ENCODE results near the gene JCHAIN. TPM values are rescaled to one million over a fixed set of nuclear protein-coding genes. Genes with fewer than 3 reads are reported as not detected.

Gene JCHAIN
- total and polyA plus RNA-seq, 2 of the 13 experiments (the other 11 are each of a cell fraction or from before 2014, with no cell fraction given), result not detected

DNA sequence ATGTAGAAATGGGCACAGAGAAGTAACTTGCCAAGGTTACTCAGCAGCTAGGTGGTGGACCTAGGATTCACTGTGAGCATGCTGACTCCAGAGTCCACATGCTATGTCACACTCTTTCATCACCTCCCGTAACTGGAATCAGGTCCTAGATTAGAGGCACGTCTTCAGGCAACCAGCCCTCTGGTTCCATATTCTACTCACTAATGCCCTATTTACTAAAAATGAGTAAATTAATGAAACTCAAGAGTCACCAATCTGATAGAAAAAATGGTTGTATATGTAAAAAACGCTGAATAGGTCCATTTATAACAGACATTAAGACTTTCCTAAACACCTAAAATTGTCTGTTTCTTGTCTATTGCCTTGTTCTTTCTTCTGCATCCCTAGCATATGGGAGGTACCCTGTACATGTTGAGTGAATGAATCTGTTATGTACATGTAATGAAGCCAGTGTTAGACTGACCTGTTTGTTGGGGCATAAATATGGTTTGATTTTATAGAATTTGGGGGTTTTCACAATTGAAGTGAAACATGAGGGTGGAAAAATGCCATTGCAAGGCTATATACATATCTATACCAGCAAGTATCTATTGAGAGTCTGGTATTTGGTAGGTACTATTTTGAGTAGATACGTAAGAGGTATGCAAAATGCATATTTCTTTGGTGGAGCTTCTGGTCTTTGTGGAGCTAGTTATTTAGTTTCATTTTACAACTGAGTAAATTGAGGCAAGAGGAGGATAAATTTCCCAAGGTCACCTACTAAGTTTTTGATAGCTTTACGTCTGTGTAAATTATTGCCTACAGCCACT lies 48.0 kb upstream of the JCHAIN start (continued):
- TF ChIP-seq MXD4 (CRISPR knock-in tag; IDR thresholded peaks at IDR 0.05) (peak; percentile 60; the same call in 1 of the 2 replicates), SNRNP70 (IDR thresholded peaks at IDR 0.05; ENCODE audit: low read depth, low read length) (no peak), TCF12 (IDR thresholded peaks at IDR 0.05) (no peak), TCF12 (CRISPR knock-in tag; IDR thresholded peaks at IDR 0.05) (no peak), NKX3-1 (CRISPR knock-in tag; IDR thresholded peaks at IDR 0.05) (no peak), ZNF891 (CRISPR knock-in tag; IDR thresholded peaks at IDR 0.05) (no peak), ISX (CRISPR knock-in tag; conservative IDR thresholded peaks at IDR 0.05) (no peak), NR1H2 (CRISPR knock-in tag; IDR thresholded peaks at IDR 0.05; ENCODE audit: borderline replicate concordance, low read depth) (no peak), ZNF256 (CRISPR knock-in tag; conservative IDR thresholded peaks at IDR 0.05) (no peak), CCDC6 (CRISPR knock-in tag; IDR thresholded peaks at IDR 0.05) (no peak), FOSL1 (CRISPR knock-in tag; IDR thresholded peaks at IDR 0.05; ENCODE audit: borderline replicate concordance) (no peak), ZNF558 (CRISPR knock-in tag; IDR thresholded peaks at IDR 0.05; ENCODE audit: borderline replicate concordance) (no peak), TBX3 (IDR thresholded peaks at IDR 0.05; ENCODE audit: borderline replicate concordance) (no peak), RNF2 (conservative IDR thresholded peaks at IDR 0.05; ENCODE audit: low read depth) (no peak), ZNF747 (CRISPR knock-in tag; IDR thresholded peaks at IDR 0.05; ENCODE audit: borderline replicate concordance) (no peak), ELF3 (CRISPR knock-in tag; IDR thresholded peaks at IDR 0.05) (no peak), ZNF101 (CRISPR knock-in tag; IDR thresholded peaks at IDR 0.05; ENCODE audit: borderline replicate concordance, low read depth) (no peak), ZMAT5 (CRISPR knock-in tag; IDR thresholded peaks at IDR 0.05; ENCODE audit: borderline replicate concordance, low read depth) (no peak), ZNF501 (CRISPR knock-in tag; IDR thresholded peaks at IDR 0.05) (no peak)
- TF ChIP-seq, protein P1, sequence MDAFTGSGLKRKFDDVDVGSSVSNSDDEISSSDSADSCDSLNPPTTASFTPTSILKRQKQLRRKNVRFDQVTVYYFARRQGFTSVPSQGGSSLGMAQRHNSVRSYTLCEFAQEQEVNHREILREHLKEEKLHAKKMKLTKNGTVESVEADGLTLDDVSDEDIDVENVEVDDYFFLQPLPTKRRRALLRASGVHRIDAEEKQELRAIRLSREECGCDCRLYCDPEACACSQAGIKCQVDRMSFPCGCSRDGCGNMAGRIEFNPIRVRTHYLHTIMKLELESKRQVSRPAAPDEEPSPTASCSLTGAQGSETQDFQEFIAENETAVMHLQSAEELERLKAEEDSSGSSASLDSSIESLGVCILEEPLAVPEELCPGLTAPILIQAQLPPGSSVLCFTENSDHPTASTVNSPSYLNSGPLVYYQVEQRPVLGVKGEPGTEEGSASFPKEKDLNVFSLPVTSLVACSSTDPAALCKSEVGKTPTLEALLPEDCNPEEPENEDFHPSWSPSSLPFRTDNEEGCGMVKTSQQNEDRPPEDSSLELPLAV (CRISPR knock-in tag; conservative IDR thresholded peaks at IDR 0.05; ENCODE audit: low read depth), result no peak
- TF ChIP-seq, protein P2, sequence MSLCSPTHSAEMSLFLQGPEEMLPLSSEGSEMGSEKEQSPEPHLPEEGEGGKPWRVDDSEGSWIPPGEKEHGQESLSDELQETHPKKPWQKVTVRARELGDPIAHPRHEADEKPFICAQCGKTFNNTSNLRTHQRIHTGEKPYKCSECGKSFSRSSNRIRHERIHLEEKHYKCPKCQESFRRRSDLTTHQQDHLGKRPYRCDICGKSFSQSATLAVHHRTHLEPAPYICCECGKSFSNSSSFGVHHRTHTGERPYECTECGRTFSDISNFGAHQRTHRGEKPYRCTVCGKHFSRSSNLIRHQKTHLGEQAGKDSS (CRISPR knock-in tag; IDR thresholded peaks at IDR 0.05; ENCODE audit: borderline replicate concordance, low read depth), result no peak
- TF ChIP-seq, protein P3, sequence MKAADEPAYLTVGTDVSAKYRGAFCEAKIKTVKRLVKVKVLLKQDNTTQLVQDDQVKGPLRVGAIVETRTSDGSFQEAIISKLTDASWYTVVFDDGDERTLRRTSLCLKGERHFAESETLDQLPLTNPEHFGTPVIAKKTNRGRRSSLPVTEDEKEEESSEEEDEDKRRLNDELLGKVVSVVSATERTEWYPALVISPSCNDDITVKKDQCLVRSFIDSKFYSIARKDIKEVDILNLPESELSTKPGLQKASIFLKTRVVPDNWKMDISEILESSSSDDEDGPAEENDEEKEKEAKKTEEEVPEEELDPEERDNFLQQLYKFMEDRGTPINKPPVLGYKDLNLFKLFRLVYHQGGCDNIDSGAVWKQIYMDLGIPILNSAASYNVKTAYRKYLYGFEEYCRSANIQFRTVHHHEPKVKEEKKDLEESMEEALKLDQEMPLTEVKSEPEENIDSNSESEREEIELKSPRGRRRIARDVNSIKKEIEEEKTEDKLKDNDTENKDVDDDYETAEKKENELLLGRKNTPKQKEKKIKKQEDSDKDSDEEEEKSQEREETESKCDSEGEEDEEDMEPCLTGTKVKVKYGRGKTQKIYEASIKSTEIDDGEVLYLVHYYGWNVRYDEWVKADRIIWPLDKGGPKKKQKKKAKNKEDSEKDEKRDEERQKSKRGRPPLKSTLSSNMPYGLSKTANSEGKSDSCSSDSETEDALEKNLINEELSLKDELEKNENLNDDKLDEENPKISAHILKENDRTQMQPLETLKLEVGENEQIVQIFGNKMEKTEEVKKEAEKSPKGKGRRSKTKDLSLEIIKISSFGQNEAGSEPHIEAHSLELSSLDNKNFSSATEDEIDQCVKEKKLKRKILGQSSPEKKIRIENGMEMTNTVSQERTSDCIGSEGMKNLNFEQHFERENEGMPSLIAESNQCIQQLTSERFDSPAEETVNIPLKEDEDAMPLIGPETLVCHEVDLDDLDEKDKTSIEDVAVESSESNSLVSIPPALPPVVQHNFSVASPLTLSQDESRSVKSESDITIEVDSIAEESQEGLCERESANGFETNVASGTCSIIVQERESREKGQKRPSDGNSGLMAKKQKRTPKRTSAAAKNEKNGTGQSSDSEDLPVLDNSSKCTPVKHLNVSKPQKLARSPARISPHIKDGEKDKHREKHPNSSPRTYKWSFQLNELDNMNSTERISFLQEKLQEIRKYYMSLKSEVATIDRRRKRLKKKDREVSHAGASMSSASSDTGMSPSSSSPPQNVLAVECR (CRISPR knock-in tag; IDR thresholded peaks at IDR 0.05; ENCODE audit: borderline replicate concordance), result peak; percentile 27; the same call in 1 of the 2 replicates
